MCF 10A (cell line): ENCODE results near the gene STARD9. TPM values are rescaled to one million over a fixed set of nuclear protein-coding genes. Genes with fewer than 3 reads are reported as not detected.

ENCODE experiments used
- total RNA-seq: library from RNA; stranded (reverse); gene quantifications from 2 replicates; pipeline ENCODE4 v1.2.3, GENCODE V29; 2022

STARD9 gene
- total RNA-seq, 1 experiment from 2014 or later = 2.0 TPM

Other genes starting within 250 kb of the STARD9 start
- gene CAPN3, start 216.1 kb upstream of the STARD9 start, total RNA-seq = 4.7 and 7.5 TPM in 2 replicates
- gene ZNF106, start 84.5 kb upstream of the STARD9 start, total RNA-seq = 54.2 and 61.4 TPM in 2 replicates
- gene SNAP23, start 80.0 kb upstream of the STARD9 start, total RNA-seq = 47.4 and 65.7 TPM in 2 replicates
- 18.3 and 24.7 TPM in 2 replicates for gene LRRC57, start 26.8 kb upstream of the STARD9 start, total RNA-seq
- 22.6 and 29.6 TPM in 2 replicates for gene HAUS2, start 26.8 kb upstream of the STARD9 start, total RNA-seq
- 9.5 and 14.8 TPM in 2 replicates for gene CDAN1, start 161.5 kb downstream of the STARD9 start, total RNA-seq